TTC549 (cell line): Measurements from ENCODE around the gene DENND1A.
"Not testable (repeated sequence)": the region's sequence is repeated elsewhere in the genome, so short reads cannot be mapped to it uniquely, and the experiment has no call there.

Source experiments
- FAIRE-seq: peaks from 2 replicates; lab custom pipeline; 2012; peaks lifted over from hg19 to GRCh38; lab: Jason Lieb, UNC

The DENND1A gene

GRCh38 chr9:123946101-123946821 is 16.3 kb upstream of the DENND1A start:
- FAIRE-seq = no peak

- FAIRE-seq = no peak
Observed at GRCh38 chr9:123945532-123945931, 15.6 kb upstream of the DENND1A start.

GRCh38 chr9:123944464-123944863 is 14.5 kb upstream of the DENND1A start:
- FAIRE-seq = not testable (repeated sequence)

- FAIRE-seq = no peak
Observed at GRCh38 chr9:123943671-123944070, 13.7 kb upstream of the DENND1A start.

GRCh38 chr9:123942542-123942941 is 12.6 kb upstream of the DENND1A start:
- no peak for FAIRE-seq

GRCh38 chr9:123941524-123942070 is 11.7 kb upstream of the DENND1A start:
- no peak for FAIRE-seq

GRCh38 chr9:123940721-123941523 is 11.0 kb upstream of the DENND1A start:
- no peak for FAIRE-seq

- no peak for FAIRE-seq
Observed at GRCh38 chr9:123938401-123938800, 8.5 kb upstream of the DENND1A start.

GRCh38 chr9:123936575-123936974 is 6.6 kb upstream of the DENND1A start:
- not testable (repeated sequence) for FAIRE-seq

GRCh38 chr9:123933440-123934212 is 3.7 kb upstream of the DENND1A start:
- FAIRE-seq = no peak

- no peak for FAIRE-seq
Observed at GRCh38 chr9:123929177-123929869, 603 bp downstream of the DENND1A start.

GRCh38 chr9:123928533-123929176 is 1.3 kb downstream of the DENND1A start:
- no peak for FAIRE-seq

GRCh38 chr9:123927625-123928532 is 2.0 kb downstream of the DENND1A start:
- no peak for FAIRE-seq

GRCh38 chr9:123926941-123927340 is 3.0 kb downstream of the DENND1A start:
- FAIRE-seq = no peak

- FAIRE-seq = no peak
Observed at GRCh38 chr9:123925819-123926218, 4.1 kb downstream of the DENND1A start.

- no peak for FAIRE-seq
Observed at GRCh38 chr9:123925161-123925560, 4.8 kb downstream of the DENND1A start.

- no peak for FAIRE-seq
Observed at GRCh38 chr9:123924727-123925126, 5.2 kb downstream of the DENND1A start.

- FAIRE-seq = no peak
Observed at GRCh38 chr9:123923884-123924283, 6.0 kb downstream of the DENND1A start.

- FAIRE-seq = no peak
Observed at GRCh38 chr9:123923377-123923776, 6.5 kb downstream of the DENND1A start.

GRCh38 chr9:123922911-123923310 is 7.0 kb downstream of the DENND1A start:
- FAIRE-seq = no peak
